Thymus (tissue), 11 donors: ENCODE results near the gene AQR. TPM values are rescaled to one million over a fixed set of nuclear protein-coding genes. Genes with fewer than 3 reads are reported as not detected.
"Not testable (repeated sequence)": the region's sequence is repeated elsewhere in the genome, so short reads cannot be mapped to it uniquely, and the experiment has no call there.

Experiments used
- DNase-seq, 9 donors: peaks; one replicate each; pipeline ENCODE4 v3.0.0-alpha.2; 2013; ENCODE audit warnings: low spot score in 9 of 9, low read depth in 6 of 9, missing footprints in 1 of 9
- H3K27ac ChIP-seq, 2 donors: one replicate each; pipeline ENCODE4 v1.5.1; 2013; ENCODE audit warnings: control low read depth in 1 of 2, low read depth in 1 of 2, low read length in 1 of 2, mild to moderate bottlenecking in 1 of 2, moderate library complexity in 1 of 2
- H3K27me3 ChIP-seq, 2 donors: one replicate each; pipeline ENCODE4 v1.5.1; 2013; ENCODE audit warnings: low read length in 1 of 2; ENCODE audit not compliant: control insufficient read depth in 2 of 2, insufficient read depth in 1 of 2
- H3K36me3 ChIP-seq, 2 donors: one replicate each; pipeline ENCODE4 v1.5.1; 2013; ENCODE audit warnings: low read length in 1 of 2, mild to moderate bottlenecking in 1 of 2, moderate library complexity in 1 of 2; ENCODE audit not compliant: control insufficient read depth in 2 of 2, insufficient read depth in 2 of 2
- H3K4me1 ChIP-seq, 2 donors: one replicate each; pipeline ENCODE4 v1.5.1; 2013; ENCODE audit warnings: low read length in 2 of 2; ENCODE audit not compliant: control insufficient read depth in 2 of 2, insufficient read depth in 2 of 2
- H3K4me3 ChIP-seq, 2 donors: one replicate each; pipeline ENCODE4 v1.5.1; 2013; ENCODE audit warnings: low read length in 2 of 2, control low read depth in 1 of 2, mild to moderate bottlenecking in 1 of 2
- H3K9me3 ChIP-seq, 2 donors: one replicate each; pipeline ENCODE4 v1.5.1; 2013; ENCODE audit warnings: low read length in 1 of 2, mild to moderate bottlenecking in 1 of 2; ENCODE audit not compliant: control insufficient read depth in 2 of 2, insufficient read depth in 1 of 2
- WGBS: extraction: QIAGEN DNeasy Blood & Tissue Kit; methylation state at CpG from one replicate; pipeline ENCODE4 v1.1.7; 2013; 5-methylcytosine and 5-hydroxymethylcytosine counted together
- polyA plus RNA-seq: library from polyadenylated mRNA; stranded (reverse); fragments of 200-250 nt; gene quantifications from one replicate; pipeline ENCODE4 v1.2.3, GENCODE V29; 2013
- total RNA-seq: library from RNA; stranded (reverse); fragments of 120-200 nt; gene quantifications from one replicate; pipeline ENCODE4 v1.2.4, GENCODE V29; 2013
- donor health status: healthy.

Gene AQR
- total and polyA plus RNA-seq, 2 donors = 18.0 to 37.8 TPM

DNA sequence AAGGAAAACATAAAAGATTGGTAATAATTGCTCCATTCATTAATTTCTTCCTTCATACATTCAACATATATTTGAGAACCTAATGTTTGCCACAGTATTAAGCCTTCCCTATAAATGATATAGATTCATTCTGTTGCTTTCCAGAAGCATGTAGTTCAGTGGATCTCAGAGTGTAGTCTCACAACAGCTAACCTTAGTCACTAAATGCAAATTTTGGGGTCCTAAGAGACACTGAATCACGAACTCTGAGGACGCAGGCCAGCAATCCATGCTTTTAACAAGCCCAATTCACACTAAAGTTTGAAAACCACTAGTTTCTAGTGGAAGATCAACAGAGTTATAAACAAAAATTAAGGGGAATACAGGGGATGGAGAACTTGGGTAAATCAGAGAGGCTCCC, 7.2 kb upstream of the AQR start:
- Histone ChIP-seq H3K27ac (no peak overlapping the region), H3K4me1 (no peaks in the 10 kb centered on the region), H3K4me3 (no peak overlapping the region), H3K36me3 (peaks cover 3 to 10% of the 10 kb centered on the region in 2 donors), H3K27me3 (no peaks in the 10 kb centered on the region), H3K9me3 (no peaks in the 10 kb centered on the region)
- no peak for DNase-seq
- WGBS = 97% methylated on average over 2 of the region's 2 CpGs

DNA sequence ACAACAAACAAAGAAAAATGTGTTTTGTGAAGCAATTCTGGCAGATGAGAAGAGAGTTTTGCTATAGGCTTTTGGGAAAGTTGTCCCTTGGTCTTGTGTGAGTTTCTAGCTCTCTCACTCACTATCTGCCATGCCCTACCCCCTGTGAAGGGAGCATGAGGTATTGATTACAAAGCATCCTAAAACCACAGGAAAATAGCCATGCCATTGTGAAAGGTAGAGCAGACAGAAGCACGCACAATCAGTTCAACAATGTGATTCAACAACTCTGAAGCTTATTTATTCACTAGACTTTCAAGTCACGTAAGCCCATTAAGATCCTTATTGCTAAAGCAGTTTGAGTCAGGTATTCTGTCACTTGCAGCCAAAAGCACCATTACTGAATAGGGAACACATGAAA, 6.5 kb upstream of the AQR start:
- Histone ChIP-seq H3K36me3 (peaks cover 3 to 5% of the 10 kb centered on the region in 2 donors), H3K4me1 (no peaks in the 10 kb centered on the region), H3K27me3 (no peaks in the 10 kb centered on the region), H3K9me3 (no peaks in the 10 kb centered on the region), H3K4me3 (no peak overlapping the region), H3K27ac (no peak overlapping the region)
- WGBS = 97% methylated on average over 2 of the region's 2 CpGs
- no peak for DNase-seq

GRCh38 chr15:34973512-34973911, 4.0 kb upstream of the AQR start:
- H3K27ac ChIP-seq = no peak overlapping the region
- H3K27me3 ChIP-seq = no peaks in the 10 kb centered on the region
- peaks cover 0 to 3% of the 10 kb centered on the region in 2 donors for H3K36me3 ChIP-seq
- DNase-seq = no peak
- no peak overlapping the region for H3K4me3 ChIP-seq
- H3K4me1 ChIP-seq = peaks cover 2 to 4% of the 10 kb centered on the region in 2 donors
- H3K9me3 ChIP-seq = no peaks in the 10 kb centered on the region
- 91% methylated on average over 2 of the region's 2 CpGs for WGBS

DNA sequence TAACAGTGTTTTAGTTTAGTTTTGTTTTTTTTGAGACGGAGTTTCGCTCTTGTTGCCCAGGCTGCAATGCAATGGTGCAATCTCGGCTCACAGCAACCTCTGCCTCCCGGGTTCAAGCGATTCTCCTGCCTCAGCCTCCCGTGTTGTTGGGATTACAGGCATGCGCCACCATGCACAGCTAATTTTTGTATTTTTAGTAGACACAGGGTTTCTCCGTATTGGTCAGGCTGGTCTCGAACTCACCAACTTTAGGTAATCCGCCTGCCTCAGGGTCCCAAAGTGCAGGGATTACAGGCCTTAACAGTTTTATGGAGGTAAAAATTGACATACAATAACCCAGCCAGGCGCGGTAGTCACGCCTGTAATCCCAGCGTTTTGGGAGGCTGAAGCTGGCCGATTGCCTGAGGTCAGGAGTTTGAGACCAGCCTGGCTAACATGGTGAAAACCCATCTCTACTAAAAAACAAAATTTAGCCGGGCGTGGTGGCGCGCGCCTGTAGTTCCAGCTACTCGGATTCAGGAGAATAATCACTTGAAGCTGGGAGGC, 629 bp upstream of the AQR start:
- not testable (repeated sequence) for H3K27ac ChIP-seq, H3K9me3 ChIP-seq, H3K36me3 ChIP-seq, DNase-seq, H3K27me3 ChIP-seq, H3K4me1 ChIP-seq
- 73% methylated on average over 21 of the region's 21 CpGs for WGBS
- peak overlapping the region; percentile 57 to 97 for H3K4me3 ChIP-seq

DNA sequence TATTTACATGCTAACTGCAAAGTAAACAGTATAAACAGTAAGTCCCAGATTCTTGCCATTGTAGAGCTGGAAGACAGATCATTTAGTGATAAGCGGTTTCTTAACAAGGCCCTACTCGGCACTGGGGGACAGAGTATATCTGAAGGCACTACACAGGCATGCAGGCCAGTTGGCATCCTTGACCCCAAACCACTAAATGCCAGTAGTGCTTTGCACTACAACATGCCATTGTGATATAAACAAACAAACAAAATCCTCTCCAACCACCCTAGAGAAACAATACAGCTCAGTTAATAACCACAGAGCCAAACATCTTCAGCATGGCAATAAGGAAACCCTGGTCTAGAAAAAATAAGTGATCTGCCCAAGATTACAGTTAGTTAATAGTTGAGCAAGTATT, 5.3 kb downstream of the AQR start:
- H3K27me3 ChIP-seq = no peaks in the 10 kb centered on the region
- no peak overlapping the region for H3K27ac ChIP-seq
- H3K9me3 ChIP-seq = no peaks in the 10 kb centered on the region
- no peak overlapping the region for H3K4me3 ChIP-seq
- WGBS = 98% methylated on average over 2 of the region's 2 CpGs
- peaks cover 4 to 9% of the 10 kb centered on the region in 2 donors for H3K4me1 ChIP-seq
- DNase-seq = no peak
- H3K36me3 ChIP-seq = peaks cover 11 to 14% of the 10 kb centered on the region in 2 donors

DNA sequence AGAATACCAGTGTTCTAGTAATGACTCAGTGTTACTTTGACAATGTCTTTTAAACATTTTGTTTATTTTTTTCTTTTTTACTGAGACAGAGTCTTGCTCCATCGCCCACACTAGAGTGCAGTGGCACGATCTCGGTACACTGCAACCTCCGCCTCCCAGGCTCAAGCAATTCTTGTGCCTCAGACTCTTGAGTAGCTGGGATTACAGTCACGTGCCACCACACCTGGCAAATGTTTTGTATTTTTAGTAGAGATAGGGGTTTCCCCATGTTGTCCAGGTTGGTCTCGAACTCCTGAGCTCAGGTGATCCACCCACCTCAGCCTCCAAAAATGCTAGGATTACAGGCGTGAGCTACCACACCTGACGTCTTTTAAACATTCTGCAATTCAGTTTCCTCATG, 15.7 kb downstream of the AQR start:
- WGBS = 94% methylated on average over 8 of the region's 8 CpGs
- no peak for DNase-seq
- H3K27ac ChIP-seq = no peak overlapping the region
- H3K4me1 ChIP-seq = no peaks in the 10 kb centered on the region
- H3K9me3 ChIP-seq = no peaks in the 10 kb centered on the region
- H3K27me3 ChIP-seq = no peaks in the 10 kb centered on the region
- H3K36me3 ChIP-seq = peaks cover 4 to 10% of the 10 kb centered on the region in 2 donors
- H3K4me3 ChIP-seq = no peak overlapping the region

DNA sequence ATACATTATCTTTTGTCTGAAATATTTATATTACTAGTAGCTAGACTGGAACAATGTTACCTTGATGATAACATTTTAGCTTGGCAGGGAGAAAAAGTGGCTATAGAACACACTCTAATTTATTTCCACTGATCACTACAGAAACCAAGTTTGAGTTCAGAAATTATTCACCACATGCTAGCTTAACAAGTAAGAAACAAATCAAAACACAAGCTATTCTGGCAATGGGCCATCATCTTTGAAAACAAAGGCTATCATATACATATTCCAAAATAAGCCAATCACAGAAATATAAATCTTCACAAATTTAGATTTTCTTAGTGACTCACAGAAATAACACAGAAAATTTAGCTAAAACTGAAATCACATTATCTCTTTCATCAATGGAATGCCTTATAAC, 17.1 kb downstream of the AQR start:
- H3K36me3 ChIP-seq = peaks cover 4 to 14% of the 10 kb centered on the region in 2 donors
- H3K27ac ChIP-seq = no peak overlapping the region
- no peaks in the 10 kb centered on the region for H3K27me3 ChIP-seq
- no peak overlapping the region for H3K4me3 ChIP-seq
- no peak for DNase-seq
- no peaks in the 10 kb centered on the region for H3K4me1 ChIP-seq
- H3K9me3 ChIP-seq = no peaks in the 10 kb centered on the region

GRCh38 chr15:34951993-34952392, 17.5 kb downstream of the AQR start:
- H3K9me3 ChIP-seq = no peaks in the 10 kb centered on the region
- 97% methylated on average over 1 of the region's 1 CpG for WGBS
- peaks cover 4 to 14% of the 10 kb centered on the region in 2 donors for H3K36me3 ChIP-seq
- no peaks in the 10 kb centered on the region for H3K27me3 ChIP-seq
- H3K4me3 ChIP-seq = no peak overlapping the region
- no peak for DNase-seq
- H3K4me1 ChIP-seq = no peaks in the 10 kb centered on the region
- no peak overlapping the region for H3K27ac ChIP-seq

DNA sequence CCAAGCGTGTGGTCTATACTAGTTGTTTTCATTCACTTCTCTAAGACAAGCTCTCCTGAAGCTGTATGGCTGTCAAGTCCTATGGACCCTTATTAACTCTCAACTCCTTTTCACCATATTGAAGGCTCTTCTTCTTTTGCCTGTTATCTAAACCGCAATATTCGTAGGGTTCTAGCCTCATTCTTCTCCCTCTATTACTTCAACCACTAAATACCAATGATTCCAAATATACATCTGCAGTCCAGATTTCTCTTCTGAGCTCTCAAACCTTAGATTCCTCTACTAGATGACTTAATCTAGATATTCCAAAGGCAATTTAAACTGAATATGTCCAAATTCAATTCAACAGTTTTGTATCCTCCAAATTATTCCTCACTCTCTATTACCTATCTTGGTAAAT, 24.6 kb downstream of the AQR start:
- H3K36me3 ChIP-seq = peaks cover 9 to 24% of the 10 kb centered on the region in 2 donors

DNA sequence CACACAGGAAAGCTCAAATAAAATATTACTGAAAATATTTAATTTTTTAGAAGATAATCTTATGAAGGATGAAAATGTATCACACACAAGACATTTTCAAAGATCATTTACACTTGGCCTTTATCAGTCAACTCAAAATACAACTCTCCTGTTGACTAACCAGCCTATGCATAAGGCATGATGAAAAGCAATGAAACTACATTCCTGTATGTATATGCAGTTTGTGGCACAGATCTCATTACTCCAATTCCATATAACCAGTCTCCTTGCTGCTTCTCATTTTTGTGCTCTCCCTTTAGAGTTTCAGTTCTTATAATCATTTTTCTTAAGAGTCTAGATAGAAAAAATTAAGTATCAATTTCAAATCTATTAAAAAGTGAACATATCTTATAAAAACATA, 25.8 kb downstream of the AQR start:
- no peak for DNase-seq
- peaks cover 13 to 30% of the 10 kb centered on the region in 2 donors for H3K36me3 ChIP-seq
- H3K4me3 ChIP-seq = no peak overlapping the region

More for the DNA sequence above, 24.6 kb downstream of the AQR start:
- H3K27ac ChIP-seq = no peak overlapping the region
- no peaks in the 10 kb centered on the region for H3K4me1 ChIP-seq
- no peak for DNase-seq
- no peak overlapping the region for H3K4me3 ChIP-seq
- H3K9me3 ChIP-seq = no peaks in the 10 kb centered on the region
- WGBS = 98% methylated on average over 3 of the region's 3 CpGs
- no peaks in the 10 kb centered on the region for H3K27me3 ChIP-seq

More for the DNA sequence above, 25.8 kb downstream of the AQR start:
- Histone ChIP-seq H3K4me1 (no peaks in the 10 kb centered on the region), H3K9me3 (no peaks in the 10 kb centered on the region), H3K27ac (no peak overlapping the region), H3K27me3 (no peaks in the 10 kb centered on the region)
